Measurements from ENCODE around the gene KDM4C.
"Not testable (repeated sequence)": the region's sequence is repeated elsewhere in the genome, so short reads cannot be mapped to it uniquely, and the experiment has no call there.

Gene KDM4C

GRCh38 chr9:7183139-7183538, 425.4 kb downstream of the KDM4C start:
- not testable (repeated sequence) for DNase-seq

- DNase-seq: no peak
Measured at GRCh38 chr9:7185612-7186011, 427.8 kb downstream of the KDM4C start.

- DNase-seq: no peak
Measured at GRCh38 chr9:7186175-7186574, 428.4 kb downstream of the KDM4C start.

GRCh38 chr9:7192266-7192665, 434.5 kb downstream of the KDM4C start:
- no peak for DNase-seq

GRCh38 chr9:7195526-7195925, 437.8 kb downstream of the KDM4C start:
- DNase-seq: no peak

- no peak for DNase-seq
Measured at GRCh38 chr9:7196467-7196866, 438.7 kb downstream of the KDM4C start.

- no peak for DNase-seq
Measured at GRCh38 chr9:7201196-7201595, 443.4 kb downstream of the KDM4C start.

- DNase-seq: no peak
Measured at GRCh38 chr9:7205806-7206205, 448.0 kb downstream of the KDM4C start.

GRCh38 chr9:7206221-7206758, 448.5 kb downstream of the KDM4C start:
- DNase-seq: no peak

GRCh38 chr9:7209016-7209715, 451.4 kb downstream of the KDM4C start:
- no peak for DNase-seq

GRCh38 chr9:7209990-7210389, 452.2 kb downstream of the KDM4C start:
- DNase-seq: no peak

- DNase-seq: no peak
Measured at GRCh38 chr9:7210854-7211637, 453.3 kb downstream of the KDM4C start.

- no peak for DNase-seq
Measured at GRCh38 chr9:7211657-7212056, 453.9 kb downstream of the KDM4C start.

GRCh38 chr9:7212101-7212500, 454.3 kb downstream of the KDM4C start:
- no peak for DNase-seq

- DNase-seq: no peak
Measured at GRCh38 chr9:7216004-7216841, 458.4 kb downstream of the KDM4C start.

GRCh38 chr9:7223981-7224380, 466.2 kb downstream of the KDM4C start:
- no peak for DNase-seq
